ENCODE results near the gene PSIP1.
"Not testable (repeated sequence)": the region's sequence is repeated elsewhere in the genome, so short reads cannot be mapped to it uniquely, and the experiment has no call there.

DNA sequence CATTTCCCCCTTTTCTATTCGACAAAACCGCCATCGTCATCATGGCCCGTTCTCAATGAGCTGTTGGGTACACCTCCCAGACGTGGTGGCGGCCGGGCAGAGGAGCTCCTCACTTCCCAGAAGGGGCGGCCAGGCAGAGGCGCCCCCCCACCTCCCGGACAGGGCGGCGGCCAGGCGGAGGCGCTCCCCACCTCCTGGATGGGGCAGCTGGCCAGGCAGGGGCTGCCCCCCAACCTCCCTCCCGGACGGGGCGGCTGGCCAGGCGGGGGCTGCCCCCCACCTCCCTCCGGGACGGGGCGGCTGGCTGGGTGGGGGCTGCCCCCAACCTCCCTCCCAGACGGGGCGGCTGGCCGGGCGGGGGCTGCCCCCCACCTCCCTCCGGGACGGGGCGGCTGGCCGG, 68.9 kb downstream of the PSIP1 start:
- TF ChIP-seq, protein P1, sequence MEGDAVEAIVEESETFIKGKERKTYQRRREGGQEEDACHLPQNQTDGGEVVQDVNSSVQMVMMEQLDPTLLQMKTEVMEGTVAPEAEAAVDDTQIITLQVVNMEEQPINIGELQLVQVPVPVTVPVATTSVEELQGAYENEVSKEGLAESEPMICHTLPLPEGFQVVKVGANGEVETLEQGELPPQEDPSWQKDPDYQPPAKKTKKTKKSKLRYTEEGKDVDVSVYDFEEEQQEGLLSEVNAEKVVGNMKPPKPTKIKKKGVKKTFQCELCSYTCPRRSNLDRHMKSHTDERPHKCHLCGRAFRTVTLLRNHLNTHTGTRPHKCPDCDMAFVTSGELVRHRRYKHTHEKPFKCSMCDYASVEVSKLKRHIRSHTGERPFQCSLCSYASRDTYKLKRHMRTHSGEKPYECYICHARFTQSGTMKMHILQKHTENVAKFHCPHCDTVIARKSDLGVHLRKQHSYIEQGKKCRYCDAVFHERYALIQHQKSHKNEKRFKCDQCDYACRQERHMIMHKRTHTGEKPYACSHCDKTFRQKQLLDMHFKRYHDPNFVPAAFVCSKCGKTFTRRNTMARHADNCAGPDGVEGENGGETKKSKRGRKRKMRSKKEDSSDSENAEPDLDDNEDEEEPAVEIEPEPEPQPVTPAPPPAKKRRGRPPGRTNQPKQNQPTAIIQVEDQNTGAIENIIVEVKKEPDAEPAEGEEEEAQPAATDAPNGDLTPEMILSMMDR (IDR thresholded peaks at IDR 0.05), result not testable (repeated sequence)
- not testable (repeated sequence) for TF ChIP-seq EP300, POLR2AphosphoS5 (IDR thresholded peaks at IDR 0.05)
